ENCODE data around the gene WDR4.

- TF ChIP-seq ZNF592 (IDR thresholded peaks at IDR 0.05) = no peak
- TF ChIP-seq MXI1 (IDR thresholded peaks at IDR 0.05; ENCODE audit: low read depth, low read length) = no peak
- no peak for TF ChIP-seq ELK1 (IDR thresholded peaks at IDR 0.05; ENCODE audit: low read depth, low read length)
- TF ChIP-seq CREB1 (IDR thresholded peaks at IDR 0.05; ENCODE audit: low read depth) = no peak
- no peak for TF ChIP-seq POLR2A (IDR thresholded peaks at IDR 0.05; ENCODE audit: low read depth, low read length)
- TF ChIP-seq RB1 (IDR thresholded peaks at IDR 0.05; ENCODE audit: borderline replicate concordance) = no peak
- TF ChIP-seq CTCF (IDR thresholded peaks at IDR 0.05 in 2 of 3, conservative IDR thresholded peaks at IDR 0.05 in 1 of 3; ENCODE audit: control insufficient read depth in 2 of 3, extremely low read depth in 1 of 3, insufficient read depth in 1 of 3, low read depth in 3 of 3, low read length in 3 of 3) = no peak
- TF ChIP-seq SP1 (IDR thresholded peaks at IDR 0.05; ENCODE audit: low read depth, low read length) = no peak
- no peak for TF ChIP-seq STAT1 (conservative IDR thresholded peaks at IDR 0.05)
These were observed 67.4 kb downstream of the WDR4 start for GRCh38 chr21:42811960-42812359.
